ENCODE measurements around the gene VSIG2.

- no peak for TF ChIP-seq CTCF (IDR thresholded peaks at IDR 0.05)
- no peak for TF ChIP-seq POLR2AphosphoS5 (IDR thresholded peaks at IDR 0.05)
Observed at GRCh38 chr11:124729571-124729970, 22.5 kb downstream of the VSIG2 start.

Measured in upper lobe of left lung (tissue), 4 donors.